ENCODE results near the gene RAMP3. TPM values are rescaled to one million over a fixed set of nuclear protein-coding genes. Genes with fewer than 3 reads are reported as not detected.

Gene RAMP3
- total and polyA plus RNA-seq, 10 of the 15 experiments (the other 5 are each of a cell fraction or from before 2014, with no cell fraction given): not detected

DNA sequence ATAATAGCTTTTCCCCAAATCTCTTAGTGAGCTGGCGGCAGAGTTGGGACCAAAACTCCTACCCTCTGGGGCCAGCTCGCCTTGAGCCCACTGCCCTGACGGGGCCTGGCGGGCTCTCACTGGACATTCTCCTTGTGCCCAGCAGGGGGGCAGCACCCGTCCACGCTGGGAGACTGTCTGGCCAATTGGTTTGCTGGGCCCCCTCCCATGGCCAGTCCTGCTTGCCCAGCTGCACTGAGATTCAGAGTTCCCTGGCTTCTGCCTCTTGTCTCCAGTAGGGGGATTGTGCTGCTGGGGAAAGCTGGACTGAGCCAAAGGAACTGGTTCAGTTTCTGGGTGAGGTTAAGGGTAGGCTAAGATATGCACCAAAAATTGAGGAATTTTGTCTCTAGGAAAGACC lies 59.8 kb downstream of the RAMP3 start (continued):
- TF ChIP-seq, protein P1, sequence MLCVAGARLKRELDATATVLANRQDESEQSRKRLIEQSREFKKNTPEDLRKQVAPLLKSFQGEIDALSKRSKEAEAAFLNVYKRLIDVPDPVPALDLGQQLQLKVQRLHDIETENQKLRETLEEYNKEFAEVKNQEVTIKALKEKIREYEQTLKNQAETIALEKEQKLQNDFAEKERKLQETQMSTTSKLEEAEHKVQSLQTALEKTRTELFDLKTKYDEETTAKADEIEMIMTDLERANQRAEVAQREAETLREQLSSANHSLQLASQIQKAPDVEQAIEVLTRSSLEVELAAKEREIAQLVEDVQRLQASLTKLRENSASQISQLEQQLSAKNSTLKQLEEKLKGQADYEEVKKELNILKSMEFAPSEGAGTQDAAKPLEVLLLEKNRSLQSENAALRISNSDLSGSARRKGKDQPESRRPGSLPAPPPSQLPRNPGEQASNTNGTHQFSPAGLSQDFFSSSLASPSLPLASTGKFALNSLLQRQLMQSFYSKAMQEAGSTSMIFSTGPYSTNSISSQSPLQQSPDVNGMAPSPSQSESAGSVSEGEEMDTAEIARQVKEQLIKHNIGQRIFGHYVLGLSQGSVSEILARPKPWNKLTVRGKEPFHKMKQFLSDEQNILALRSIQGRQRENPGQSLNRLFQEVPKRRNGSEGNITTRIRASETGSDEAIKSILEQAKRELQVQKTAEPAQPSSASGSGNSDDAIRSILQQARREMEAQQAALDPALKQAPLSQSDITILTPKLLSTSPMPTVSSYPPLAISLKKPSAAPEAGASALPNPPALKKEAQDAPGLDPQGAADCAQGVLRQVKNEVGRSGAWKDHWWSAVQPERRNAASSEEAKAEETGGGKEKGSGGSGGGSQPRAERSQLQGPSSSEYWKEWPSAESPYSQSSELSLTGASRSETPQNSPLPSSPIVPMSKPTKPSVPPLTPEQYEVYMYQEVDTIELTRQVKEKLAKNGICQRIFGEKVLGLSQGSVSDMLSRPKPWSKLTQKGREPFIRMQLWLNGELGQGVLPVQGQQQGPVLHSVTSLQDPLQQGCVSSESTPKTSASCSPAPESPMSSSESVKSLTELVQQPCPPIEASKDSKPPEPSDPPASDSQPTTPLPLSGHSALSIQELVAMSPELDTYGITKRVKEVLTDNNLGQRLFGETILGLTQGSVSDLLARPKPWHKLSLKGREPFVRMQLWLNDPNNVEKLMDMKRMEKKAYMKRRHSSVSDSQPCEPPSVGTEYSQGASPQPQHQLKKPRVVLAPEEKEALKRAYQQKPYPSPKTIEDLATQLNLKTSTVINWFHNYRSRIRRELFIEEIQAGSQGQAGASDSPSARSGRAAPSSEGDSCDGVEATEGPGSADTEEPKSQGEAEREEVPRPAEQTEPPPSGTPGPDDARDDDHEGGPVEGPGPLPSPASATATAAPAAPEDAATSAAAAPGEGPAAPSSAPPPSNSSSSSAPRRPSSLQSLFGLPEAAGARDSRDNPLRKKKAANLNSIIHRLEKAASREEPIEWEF (IDR thresholded peaks at IDR 0.05; ENCODE audit: insufficient replicate concordance, low read depth, low read length): no peak
- TF ChIP-seq STAT3 (IDR thresholded peaks at IDR 0.05; ENCODE audit: low read depth, low read length) (no peak), RB1 (IDR thresholded peaks at IDR 0.05; ENCODE audit: borderline replicate concordance) (no peak), POLR2AphosphoS5 (IDR thresholded peaks at IDR 0.05; ENCODE audit: low read length) (no peak)
- TF ChIP-seq, protein P2, sequence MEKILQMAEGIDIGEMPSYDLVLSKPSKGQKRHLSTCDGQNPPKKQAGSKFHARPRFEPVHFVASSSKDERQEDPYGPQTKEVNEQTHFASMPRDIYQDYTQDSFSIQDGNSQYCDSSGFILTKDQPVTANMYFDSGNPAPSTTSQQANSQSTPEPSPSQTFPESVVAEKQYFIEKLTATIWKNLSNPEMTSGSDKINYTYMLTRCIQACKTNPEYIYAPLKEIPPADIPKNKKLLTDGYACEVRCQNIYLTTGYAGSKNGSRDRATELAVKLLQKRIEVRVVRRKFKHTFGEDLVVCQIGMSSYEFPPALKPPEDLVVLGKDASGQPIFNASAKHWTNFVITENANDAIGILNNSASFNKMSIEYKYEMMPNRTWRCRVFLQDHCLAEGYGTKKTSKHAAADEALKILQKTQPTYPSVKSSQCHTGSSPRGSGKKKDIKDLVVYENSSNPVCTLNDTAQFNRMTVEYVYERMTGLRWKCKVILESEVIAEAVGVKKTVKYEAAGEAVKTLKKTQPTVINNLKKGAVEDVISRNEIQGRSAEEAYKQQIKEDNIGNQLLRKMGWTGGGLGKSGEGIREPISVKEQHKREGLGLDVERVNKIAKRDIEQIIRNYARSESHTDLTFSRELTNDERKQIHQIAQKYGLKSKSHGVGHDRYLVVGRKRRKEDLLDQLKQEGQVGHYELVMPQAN (conservative IDR thresholded peaks at IDR 0.05): no peak
- TF ChIP-seq, protein P3, sequence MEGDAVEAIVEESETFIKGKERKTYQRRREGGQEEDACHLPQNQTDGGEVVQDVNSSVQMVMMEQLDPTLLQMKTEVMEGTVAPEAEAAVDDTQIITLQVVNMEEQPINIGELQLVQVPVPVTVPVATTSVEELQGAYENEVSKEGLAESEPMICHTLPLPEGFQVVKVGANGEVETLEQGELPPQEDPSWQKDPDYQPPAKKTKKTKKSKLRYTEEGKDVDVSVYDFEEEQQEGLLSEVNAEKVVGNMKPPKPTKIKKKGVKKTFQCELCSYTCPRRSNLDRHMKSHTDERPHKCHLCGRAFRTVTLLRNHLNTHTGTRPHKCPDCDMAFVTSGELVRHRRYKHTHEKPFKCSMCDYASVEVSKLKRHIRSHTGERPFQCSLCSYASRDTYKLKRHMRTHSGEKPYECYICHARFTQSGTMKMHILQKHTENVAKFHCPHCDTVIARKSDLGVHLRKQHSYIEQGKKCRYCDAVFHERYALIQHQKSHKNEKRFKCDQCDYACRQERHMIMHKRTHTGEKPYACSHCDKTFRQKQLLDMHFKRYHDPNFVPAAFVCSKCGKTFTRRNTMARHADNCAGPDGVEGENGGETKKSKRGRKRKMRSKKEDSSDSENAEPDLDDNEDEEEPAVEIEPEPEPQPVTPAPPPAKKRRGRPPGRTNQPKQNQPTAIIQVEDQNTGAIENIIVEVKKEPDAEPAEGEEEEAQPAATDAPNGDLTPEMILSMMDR (IDR thresholded peaks at IDR 0.05 in 2 of 3, conservative IDR thresholded peaks at IDR 0.05 in 1 of 3; ENCODE audit: control insufficient read depth in 2 of 3, extremely low read depth in 1 of 3, insufficient read depth in 1 of 3, low read depth in 3 of 3, low read length in 3 of 3): peak in 2 of 3 experiments; percentile 4 to 27; a peak in 1 of 6 replicates

Data from GM12878 (cell line).